HG02759 (cell line): ENCODE data around the gene PCP4.

Source experiments
- ATAC-seq: cut with Tn5 transposase; IDR thresholded peaks from one replicate; pipeline ENCODE4 v1.9.1; 2021; ENCODE audit warnings: mild to moderate bottlenecking, moderate library complexity; ENCODE audit not compliant: unreplicated experiment

The PCP4 gene

GRCh38 chr21:39867198-39867650 is at the start of gene PCP4:
TSS of gene PCP4 (plus strand) at chr21:39867438. CDS start at chr21:39867502, 64 bp downstream.
- no peak for ATAC-seq

GRCh38 chr21:39818557-39818956 is 48.7 kb upstream of the PCP4 start:
- ATAC-seq: no peak

DNA sequence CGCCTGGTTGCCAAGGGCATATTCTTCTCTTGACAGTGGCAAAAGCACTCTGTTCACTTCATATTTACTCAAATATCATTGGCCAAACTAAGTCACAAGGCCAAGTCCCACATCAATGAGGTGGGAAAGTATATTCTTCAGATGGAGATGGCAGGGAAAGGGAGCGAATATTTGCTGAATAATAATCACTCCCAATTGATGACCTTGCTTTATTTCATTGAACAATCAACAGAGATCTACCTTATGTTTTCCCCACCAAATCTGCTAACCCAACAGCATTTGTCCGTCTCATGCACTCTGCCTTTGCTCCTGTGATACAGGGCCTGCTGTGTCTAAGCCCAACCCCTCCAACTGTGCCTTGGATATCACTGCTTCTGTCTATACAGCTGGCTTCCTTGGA is 45.2 kb upstream of the PCP4 start:
- no peak for ATAC-seq

DNA sequence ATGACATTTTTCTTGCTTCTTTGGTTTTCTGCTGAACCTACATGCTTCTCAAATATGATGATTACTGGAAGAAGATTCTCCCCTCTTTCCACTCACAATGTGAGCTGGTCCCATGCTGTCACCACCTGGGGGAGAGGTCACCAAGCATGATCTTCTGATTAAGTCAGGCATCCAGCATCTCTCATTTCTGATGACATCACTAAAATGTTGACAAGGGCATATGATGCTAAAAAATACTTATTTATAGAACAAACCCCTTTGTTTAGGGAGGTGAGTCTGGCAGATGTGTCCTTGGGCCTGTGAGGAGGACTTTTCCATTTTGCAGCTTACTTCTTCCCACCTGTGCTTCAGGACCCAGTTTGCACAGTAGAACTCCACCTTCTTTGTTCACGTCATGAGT is 42.0 kb upstream of the PCP4 start:
- ATAC-seq: no peak

DNA sequence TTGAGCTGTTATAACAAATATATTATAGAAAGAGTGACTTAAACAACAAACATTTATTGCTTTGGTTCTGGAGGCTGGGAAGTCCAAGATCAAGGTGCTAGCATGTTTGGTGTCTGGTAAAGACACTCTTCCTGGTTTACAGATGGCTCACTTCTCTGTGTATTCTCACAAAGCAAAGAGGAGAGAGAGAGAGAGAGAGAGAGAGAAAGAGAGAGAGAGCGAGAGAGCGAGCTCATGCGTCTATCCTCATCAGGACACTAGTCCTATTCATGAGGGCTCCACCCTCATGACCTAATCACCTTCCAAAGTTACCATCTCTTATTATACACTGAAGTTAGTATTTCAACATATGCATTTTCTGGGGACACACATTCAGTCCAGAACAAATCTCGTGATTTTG is 32.7 kb upstream of the PCP4 start:
- ATAC-seq: no peak

- ATAC-seq: no peak
Measured at GRCh38 chr21:39837861-39838359, 29.3 kb upstream of the PCP4 start.

GRCh38 chr21:39840373-39841097 is 26.7 kb upstream of the PCP4 start:
- ATAC-seq: no peak

DNA sequence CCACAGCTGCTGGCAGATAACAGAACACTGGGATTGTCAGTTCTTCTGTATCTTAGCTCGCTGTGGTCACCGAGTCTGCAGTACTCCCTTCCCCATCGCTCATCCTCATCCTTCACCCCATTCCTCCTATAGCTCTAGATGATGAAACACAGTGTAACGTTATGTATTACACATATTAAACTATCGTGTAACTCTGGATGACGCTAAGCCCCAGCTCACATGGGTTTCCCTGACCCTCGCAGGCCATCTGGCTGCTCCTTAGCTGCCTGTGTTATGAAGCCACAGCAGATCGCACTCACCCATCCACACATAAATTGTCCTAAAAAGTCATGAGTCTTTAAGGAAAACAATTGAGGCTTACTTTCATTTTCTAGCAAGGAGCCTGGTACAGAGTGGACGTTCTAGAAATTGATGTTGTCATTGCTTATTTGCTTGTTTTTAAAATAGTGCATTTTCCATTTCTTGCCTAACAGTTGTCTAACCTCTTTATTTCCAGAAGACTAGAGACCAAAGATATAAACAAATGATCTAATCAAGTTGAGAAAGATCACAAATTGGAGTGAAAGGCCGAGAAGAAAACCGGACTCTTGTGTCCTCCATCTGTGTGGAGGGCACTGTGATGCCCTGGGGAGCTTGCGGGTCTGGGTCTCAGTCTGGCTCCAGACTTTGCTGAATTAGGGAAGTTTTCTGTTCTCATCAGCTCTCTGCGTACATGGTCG is 24.3 kb upstream of the PCP4 start:
- ATAC-seq: no peak

GRCh38 chr21:39843483-39843882 is 23.8 kb upstream of the PCP4 start:
- no peak for ATAC-seq

- ATAC-seq: no peak
Measured at GRCh38 chr21:39843916-39844315, 23.3 kb upstream of the PCP4 start.

GRCh38 chr21:39845571-39846130 is 21.6 kb upstream of the PCP4 start:
- no peak for ATAC-seq

GRCh38 chr21:39847877-39848276 is 19.4 kb upstream of the PCP4 start:
- ATAC-seq: no peak

GRCh38 chr21:39849014-39849655 is 18.1 kb upstream of the PCP4 start:
- ATAC-seq: no peak

DNA sequence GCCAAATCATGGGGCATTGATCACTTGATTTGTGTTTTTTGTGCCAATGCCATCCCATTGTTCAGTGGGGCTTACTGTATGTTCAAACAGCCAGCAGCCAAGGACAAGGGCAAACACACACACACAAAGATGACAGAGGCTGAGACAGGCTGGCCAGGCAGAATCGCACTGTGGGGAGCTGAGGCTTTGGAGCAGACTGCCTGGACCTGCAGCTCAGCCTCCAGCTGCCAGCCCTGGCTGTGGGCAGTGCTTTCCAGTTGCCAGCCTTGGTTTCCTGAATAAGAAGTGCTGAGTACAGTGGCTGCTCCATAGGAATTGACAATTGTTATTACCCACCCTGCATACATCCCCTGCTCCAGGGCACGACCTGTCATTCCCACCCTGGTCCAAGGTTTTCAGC is 16.9 kb upstream of the PCP4 start:
- no peak for ATAC-seq

- ATAC-seq: no peak
Measured at GRCh38 chr21:39851002-39851618, 16.1 kb upstream of the PCP4 start.

DNA sequence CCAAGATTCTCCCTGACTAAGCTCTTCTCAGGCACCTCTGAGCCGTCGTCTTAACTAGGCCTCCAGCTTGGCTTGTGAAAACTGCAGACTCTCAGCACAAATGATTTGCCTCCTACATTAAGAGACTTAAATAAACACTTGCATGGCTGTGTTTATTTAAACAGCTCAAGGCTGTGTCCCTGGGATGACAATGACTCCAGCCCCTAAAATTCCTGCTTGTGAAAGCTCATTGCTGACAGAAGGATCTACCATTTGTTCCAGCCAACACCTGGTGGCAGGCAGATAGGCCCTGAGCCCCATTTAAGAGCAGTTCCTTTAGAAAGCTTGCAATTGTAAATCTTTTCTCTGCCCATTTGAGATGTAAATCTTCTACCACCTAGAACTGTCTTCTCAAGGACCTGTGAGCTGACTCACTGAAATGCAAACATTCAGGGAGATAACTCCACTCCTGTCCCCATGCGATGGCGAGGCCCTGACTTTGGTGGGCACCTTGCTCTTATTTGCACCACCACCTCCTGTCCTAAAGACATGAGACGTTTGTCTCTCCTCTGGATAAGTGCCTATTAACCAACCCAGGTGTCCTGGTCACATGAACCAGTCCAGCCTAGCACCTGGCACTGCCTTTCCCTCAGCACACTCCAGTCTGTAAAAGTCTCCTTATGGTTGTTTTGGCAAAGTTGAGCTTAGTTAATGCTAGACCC is 15.1 kb upstream of the PCP4 start:
- ATAC-seq: no peak

GRCh38 chr21:39852726-39853500 is 14.3 kb upstream of the PCP4 start:
- ATAC-seq: no peak

- no peak for ATAC-seq
Measured at GRCh38 chr21:39854572-39854971, 12.7 kb upstream of the PCP4 start.

DNA sequence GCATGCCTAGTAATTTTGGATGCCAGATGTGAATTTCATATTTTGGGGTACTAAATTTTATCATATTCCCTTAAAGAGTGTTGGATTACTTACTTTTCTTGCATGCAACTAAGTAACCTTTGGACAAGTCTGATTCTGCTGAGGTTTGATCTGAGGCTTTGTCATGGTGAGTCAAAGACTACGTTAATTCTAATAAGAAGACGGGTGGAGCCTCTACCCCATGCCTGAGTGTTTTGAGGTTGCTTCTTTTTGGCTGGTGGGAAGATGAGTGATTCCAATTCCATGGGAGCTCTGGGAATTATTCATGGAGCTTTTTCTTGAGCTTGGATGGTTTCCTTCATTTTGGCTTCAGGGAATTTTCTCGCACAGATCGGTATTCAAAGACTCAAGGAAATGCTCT is 11.6 kb upstream of the PCP4 start:
- ATAC-seq: no peak

DNA sequence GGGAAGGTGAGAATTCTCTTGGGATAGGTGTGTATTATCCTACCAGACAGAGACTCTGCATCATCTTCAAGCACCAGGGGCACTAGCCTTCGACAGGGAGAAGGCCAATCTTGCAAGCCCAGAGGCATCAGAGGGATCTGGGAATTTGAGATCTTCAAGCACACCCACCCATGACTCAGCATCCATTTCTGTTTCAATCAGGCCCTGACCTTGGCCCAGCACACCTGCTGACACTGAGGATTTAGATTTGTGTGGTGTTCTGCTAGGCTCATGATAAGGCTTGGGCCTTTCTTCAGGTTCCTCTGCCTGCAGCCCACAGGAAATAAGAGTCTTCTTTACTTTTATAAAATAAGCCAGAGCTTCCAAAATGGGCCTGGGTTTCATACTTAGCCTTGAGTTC is 6.6 kb upstream of the PCP4 start:
- ATAC-seq: no peak
